Melanocyte of skin (primary cell): ENCODE results near the gene PPP2R2C. TPM values are rescaled to one million over a fixed set of nuclear protein-coding genes. Genes with fewer than 3 reads are reported as not detected.

Experiments used
- total RNA-seq, 2 donors: library from RNA; depleted of rRNA; stranded (reverse); fragments of >200 nt; gene quantifications; 2 replicates each; pipeline ENCODE4 v1.2.3, GENCODE V29; 2012

Gene PPP2R2C
- not detected for total RNA-seq

GRCh38 chr4:6472387-6473263, at the start of gene PPP2R2C:
Gene PPP2R2C (minus strand): TSS chr4:6472614. CDS start chr4:6472229, 385 bp downstream.

Other genes starting within 250 kb of the PPP2R2C start
- 10 to 100 TPM; 25.0 to 27.5 TPM for gene WFS1, start 202.8 kb downstream of the PPP2R2C start, total RNA-seq
- 10 to 100 TPM in 1 of 2 donors, 1 to 10 TPM in 1; 9.7 to 20.6 TPM for gene MAN2B2, start 102.6 kb upstream of the PPP2R2C start, total RNA-seq
- gene MRFAP1, start 168.1 kb upstream of the PPP2R2C start, total RNA-seq, result 10 to 100 TPM; 67.4 to 92.9 TPM
- not detected for gene S100P, start 221.3 kb upstream of the PPP2R2C start, total RNA-seq
- 10 to 100 TPM; 29.9 to 37.6 TPM for gene MRFAP1L1, start 237.3 kb upstream of the PPP2R2C start, total RNA-seq
- 10 to 100 TPM in 1 of 2 donors, 1 to 10 TPM in 1; 9.6 to 11.3 TPM for gene BLOC1S4, start 243.6 kb upstream of the PPP2R2C start, total RNA-seq